ENCODE results near the gene CD80. TPM values are rescaled to one million over a fixed set of nuclear protein-coding genes. Genes with fewer than 3 reads are reported as not detected.

CD80 gene
- total and polyA plus RNA-seq, 10 of the 15 experiments (the other 5 are each of a cell fraction or from before 2014, with no cell fraction given), result 41.4 to 137 (median 58.1) TPM

DNA sequence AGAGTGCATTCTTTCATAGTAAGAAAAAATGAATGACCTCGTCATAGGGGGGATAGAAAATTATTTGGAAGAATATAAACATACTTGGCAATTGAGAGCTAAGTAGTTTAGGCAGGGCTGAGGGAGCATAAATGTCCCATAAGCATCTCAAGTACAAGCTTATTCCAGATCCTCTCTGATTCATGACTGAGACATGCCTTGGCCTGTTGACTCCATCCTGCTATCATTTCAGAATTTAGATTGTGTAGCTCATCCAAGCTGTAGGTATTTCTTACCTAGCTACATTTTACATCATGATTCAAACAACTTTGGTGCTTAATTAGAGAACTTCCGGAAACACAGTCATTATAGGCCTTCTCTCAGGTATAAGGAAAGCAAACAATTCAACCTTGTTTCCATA lies 78.3 kb downstream of the CD80 start:
- intact Hi-C loops (cut with micrococcal nuclease; ENCODE audit: unreplicated experiment), result no loop called here
- Histone ChIP-seq H2AFZ (ENCODE audit: control insufficient read depth, low read depth, low read length) (no peak overlapping the region), H3K27ac (ENCODE audit: control insufficient read depth, insufficient read depth) (no peak overlapping the region), H3K4me3 (no peak overlapping the region), H3K9ac (ENCODE audit: control insufficient read depth, insufficient read depth, low read length) (no peak overlapping the region), H3K79me2 (ENCODE audit: control insufficient read depth, insufficient read depth, low read length) (no peaks in the 10 kb centered on the region), H3K4me2 (ENCODE audit: control insufficient read depth, insufficient read depth) (no peak overlapping the region), H3K27me3 (replicated peaks in 1 of 2; ENCODE audit: control insufficient read depth in 2 of 2, insufficient read depth in 2 of 2, low read length in 1 of 2) (no peaks in the 10 kb centered on the region), H3K9me3 (replicated peaks; ENCODE audit: control insufficient read depth, insufficient read depth, low read length) (no peaks in the 10 kb centered on the region), H4K20me1 (ENCODE audit: control insufficient read depth, insufficient read depth) (no peaks in the 10 kb centered on the region), H3K4me1 (ENCODE audit: control insufficient read depth, insufficient read depth, low read length) (no peaks in the 10 kb centered on the region; the same call in 1 of the 2 replicates), H3K36me3 (ENCODE audit: control insufficient read depth in 2 of 2, insufficient read depth in 2 of 2, low read length in 1 of 2) (peaks cover 0 to 29% of the 10 kb centered on the region in 2 experiments)
- TF ChIP-seq HDAC6 (IDR thresholded peaks at IDR 0.05; ENCODE audit: unreplicated experiment) (no peak), EP300 (IDR thresholded peaks at IDR 0.05; ENCODE audit: borderline replicate concordance in 1 of 2, control insufficient read depth in 1 of 2, low read depth in 2 of 2, low read length in 2 of 2) (no peak)
- TF ChIP-seq, protein P1, sequence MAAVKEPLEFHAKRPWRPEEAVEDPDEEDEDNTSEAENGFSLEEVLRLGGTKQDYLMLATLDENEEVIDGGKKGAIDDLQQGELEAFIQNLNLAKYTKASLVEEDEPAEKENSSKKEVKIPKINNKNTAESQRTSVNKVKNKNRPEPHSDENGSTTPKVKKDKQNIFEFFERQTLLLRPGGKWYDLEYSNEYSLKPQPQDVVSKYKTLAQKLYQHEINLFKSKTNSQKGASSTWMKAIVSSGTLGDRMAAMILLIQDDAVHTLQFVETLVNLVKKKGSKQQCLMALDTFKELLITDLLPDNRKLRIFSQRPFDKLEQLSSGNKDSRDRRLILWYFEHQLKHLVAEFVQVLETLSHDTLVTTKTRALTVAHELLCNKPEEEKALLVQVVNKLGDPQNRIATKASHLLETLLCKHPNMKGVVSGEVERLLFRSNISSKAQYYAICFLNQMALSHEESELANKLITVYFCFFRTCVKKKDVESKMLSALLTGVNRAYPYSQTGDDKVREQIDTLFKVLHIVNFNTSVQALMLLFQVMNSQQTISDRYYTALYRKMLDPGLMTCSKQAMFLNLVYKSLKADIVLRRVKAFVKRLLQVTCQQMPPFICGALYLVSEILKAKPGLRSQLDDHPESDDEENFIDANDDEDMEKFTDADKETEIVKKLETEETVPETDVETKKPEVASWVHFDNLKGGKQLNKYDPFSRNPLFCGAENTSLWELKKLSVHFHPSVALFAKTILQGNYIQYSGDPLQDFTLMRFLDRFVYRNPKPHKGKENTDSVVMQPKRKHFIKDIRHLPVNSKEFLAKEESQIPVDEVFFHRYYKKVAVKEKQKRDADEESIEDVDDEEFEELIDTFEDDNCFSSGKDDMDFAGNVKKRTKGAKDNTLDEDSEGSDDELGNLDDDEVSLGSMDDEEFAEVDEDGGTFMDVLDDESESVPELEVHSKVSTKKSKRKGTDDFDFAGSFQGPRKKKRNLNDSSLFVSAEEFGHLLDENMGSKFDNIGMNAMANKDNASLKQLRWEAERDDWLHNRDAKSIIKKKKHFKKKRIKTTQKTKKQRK (IDR thresholded peaks at IDR 0.05; ENCODE audit: low read depth, low read length), result no peak
- ChIA-PET CTCF (interaction anchor here (0.7 kb wide), 1 partner anchor 16 kb away, joined by 3 read pairs; no protein-coding TSS in a partner anchor), RAD21 (ENCODE audit: unreplicated experiment) (no interaction called here), POLR2A (no interaction called here), SMC1A (ENCODE audit: uncharacterized antibody, unreplicated experiment) (interaction anchor here (0.9 kb wide), 1 partner anchor 19 kb away, joined by 3 read pairs; no protein-coding TSS in a partner anchor)
- in situ Hi-C loops (cut with MboI), result no loop called here
- FAIRE-seq (no peak), ATAC-seq (no peak), DNase-seq (ENCODE audit: low read depth, low spot score) (no peak)
- 100% methylated on average over 2 of the region's 2 CpGs for WGBS (ENCODE audit: insufficient coverage, insufficient replicate concordance, low lambda C conversion rate, missing lambda C conversion rate)
- BruUV-seq (replicated peaks), result no TSS peak

Other genes starting within 250 kb of the CD80 start
Only the 7 nearest of the 9 such genes appear.
- gene TMEM39A, start 96.0 kb downstream of the CD80 start, total RNA-seq (2014; rRNA removed), result 32.2 and 38.5 TPM in 2 replicates
- gene TMEM39A, start 96.0 kb downstream of the CD80 start, total RNA-seq (2014; rRNA removed; fragmentation: Illumina TruSeq; extraction: Trizol), result 20.7 and 23.3 TPM in 2 replicates
- 35.8 and 39.0 TPM in 2 replicates for gene TMEM39A, start 96.0 kb downstream of the CD80 start, total RNA-seq (2021)
- gene TMEM39A, start 96.0 kb downstream of the CD80 start, polyA plus RNA-seq (2011; rRNA removed), result 43.2 and 44.7 TPM in 2 replicates
- 19.8 and 21.7 TPM in 2 replicates for gene TMEM39A, start 96.0 kb downstream of the CD80 start, polyA plus RNA-seq (2014; fragmentation: Illumina TruSeq; extraction: Trizol)
- gene TMEM39A, start 96.0 kb downstream of the CD80 start, polyA plus RNA-seq (2014; fragmentation: Nextera tagmentation; extraction: Ambion mirVana), result 10 to 100 TPM; 10.8 to 21.2 TPM
- gene TMEM39A, start 96.0 kb downstream of the CD80 start, polyA plus RNA-seq (2014; rRNA removed), result 27.0 and 28.0 TPM in 2 replicates
- 10 to 100 TPM; 40.4 to 41.6 TPM for gene TMEM39A, start 96.0 kb downstream of the CD80 start, polyA plus RNA-seq (2016; fragmentation: Nextera tagmentation; extraction: Ambion mirVana)
- gene POGLUT1, start 90.7 kb downstream of the CD80 start, total RNA-seq (2014; rRNA removed), result 19.1 and 22.7 TPM in 2 replicates
- 18.5 and 19.0 TPM in 2 replicates for gene POGLUT1, start 90.7 kb downstream of the CD80 start, total RNA-seq (2014; rRNA removed; fragmentation: Illumina TruSeq; extraction: Trizol)
- 20.3 and 27.1 TPM in 2 replicates for gene POGLUT1, start 90.7 kb downstream of the CD80 start, total RNA-seq (2021)
- 38.3 and 53.7 TPM in 2 replicates for gene POGLUT1, start 90.7 kb downstream of the CD80 start, polyA plus RNA-seq (2011; rRNA removed)
- gene POGLUT1, start 90.7 kb downstream of the CD80 start, polyA plus RNA-seq (2014; fragmentation: Illumina TruSeq; extraction: Trizol), result 19.8 and 22.5 TPM in 2 replicates
- gene POGLUT1, start 90.7 kb downstream of the CD80 start, polyA plus RNA-seq (2014; fragmentation: Nextera tagmentation; extraction: Ambion mirVana), result 10 to 100 TPM; 18.3 to 37.9 TPM
- gene POGLUT1, start 90.7 kb downstream of the CD80 start, polyA plus RNA-seq (2014; rRNA removed), result 13.3 and 16.4 TPM in 2 replicates
- 10 to 100 TPM; 25.7 to 29.3 TPM for gene POGLUT1, start 90.7 kb downstream of the CD80 start, polyA plus RNA-seq (2016; fragmentation: Nextera tagmentation; extraction: Ambion mirVana)
- gene TIMMDC1, start 61.1 kb downstream of the CD80 start, total RNA-seq (2014; rRNA removed), result 55.5 and 59.3 TPM in 2 replicates
- 52.3 and 55.9 TPM in 2 replicates for gene TIMMDC1, start 61.1 kb downstream of the CD80 start, total RNA-seq (2014; rRNA removed; fragmentation: Illumina TruSeq; extraction: Trizol)
- 76.3 and 79.7 TPM in 2 replicates for gene TIMMDC1, start 61.1 kb downstream of the CD80 start, total RNA-seq (2021)
- 67.9 and 98.2 TPM in 2 replicates for gene TIMMDC1, start 61.1 kb downstream of the CD80 start, polyA plus RNA-seq (2011; rRNA removed)
- 56.7 and 64.3 TPM in 2 replicates for gene TIMMDC1, start 61.1 kb downstream of the CD80 start, polyA plus RNA-seq (2014; fragmentation: Illumina TruSeq; extraction: Trizol)
- gene TIMMDC1, start 61.1 kb downstream of the CD80 start, polyA plus RNA-seq (2014; fragmentation: Nextera tagmentation; extraction: Ambion mirVana), result 100 to 1,000 TPM; 136 to 146 TPM
- gene TIMMDC1, start 61.1 kb downstream of the CD80 start, polyA plus RNA-seq (2014; rRNA removed), result 62.5 and 70.8 TPM in 2 replicates
- gene TIMMDC1, start 61.1 kb downstream of the CD80 start, polyA plus RNA-seq (2016; fragmentation: Nextera tagmentation; extraction: Ambion mirVana), result 100 to 1,000 TPM; 138 to 142 TPM
- 15.4 and 17.2 TPM in 2 replicates for gene ADPRH, start 19.9 kb upstream of the CD80 start, total RNA-seq (2014; rRNA removed)
- gene ADPRH, start 19.9 kb upstream of the CD80 start, total RNA-seq (2014; rRNA removed; fragmentation: Illumina TruSeq; extraction: Trizol), result 12.2 and 13.2 TPM in 2 replicates
- 24.9 and 26.0 TPM in 2 replicates for gene ADPRH, start 19.9 kb upstream of the CD80 start, total RNA-seq (2021)
- gene ADPRH, start 19.9 kb upstream of the CD80 start, polyA plus RNA-seq (2011; rRNA removed), result 32.6 and 33.1 TPM in 2 replicates
- 24.5 and 25.8 TPM in 2 replicates for gene ADPRH, start 19.9 kb upstream of the CD80 start, polyA plus RNA-seq (2014; fragmentation: Illumina TruSeq; extraction: Trizol)
- 1 to 10 TPM; 2.3 to 3.7 TPM for gene ADPRH, start 19.9 kb upstream of the CD80 start, polyA plus RNA-seq (2014; fragmentation: Nextera tagmentation; extraction: Ambion mirVana)
- 16.5 and 19.1 TPM in 2 replicates for gene ADPRH, start 19.9 kb upstream of the CD80 start, polyA plus RNA-seq (2014; rRNA removed)
- 10 to 100 TPM; 19.0 to 22.0 TPM for gene ADPRH, start 19.9 kb upstream of the CD80 start, polyA plus RNA-seq (2016; fragmentation: Nextera tagmentation; extraction: Ambion mirVana)
- gene PLA1A, start 38.3 kb upstream of the CD80 start, total RNA-seq (2014; rRNA removed), result 5.9 and 6.5 TPM in 2 replicates
- gene PLA1A, start 38.3 kb upstream of the CD80 start, total RNA-seq (2014; rRNA removed; fragmentation: Illumina TruSeq; extraction: Trizol), result 4.7 TPM in 2 replicates
- gene PLA1A, start 38.3 kb upstream of the CD80 start, total RNA-seq (2021), result 3.8 and 4.4 TPM in 2 replicates
- gene PLA1A, start 38.3 kb upstream of the CD80 start, polyA plus RNA-seq (2011; rRNA removed), result 106 TPM in 2 replicates
- gene PLA1A, start 38.3 kb upstream of the CD80 start, polyA plus RNA-seq (2014; fragmentation: Illumina TruSeq; extraction: Trizol), result 4.9 and 6.7 TPM in 2 replicates
- 1 to 10 TPM; 2.9 to 3.5 TPM for gene PLA1A, start 38.3 kb upstream of the CD80 start, polyA plus RNA-seq (2014; fragmentation: Nextera tagmentation; extraction: Ambion mirVana)
- 3.1 and 3.9 TPM in 2 replicates for gene PLA1A, start 38.3 kb upstream of the CD80 start, polyA plus RNA-seq (2014; rRNA removed)
- gene PLA1A, start 38.3 kb upstream of the CD80 start, polyA plus RNA-seq (2016; fragmentation: Nextera tagmentation; extraction: Ambion mirVana), result 1 to 10 TPM; 5.3 to 7.2 TPM
- gene POPDC2, start 101.0 kb upstream of the CD80 start, total RNA-seq (2014; rRNA removed), result 3.4 and 3.9 TPM in 2 replicates
- gene POPDC2, start 101.0 kb upstream of the CD80 start, total RNA-seq (2014; rRNA removed; fragmentation: Illumina TruSeq; extraction: Trizol), result 2.7 and 7.5 TPM in 2 replicates
- gene POPDC2, start 101.0 kb upstream of the CD80 start, total RNA-seq (2021), result 3.5 and 3.9 TPM in 2 replicates
- 8.6 and 12.7 TPM in 2 replicates for gene POPDC2, start 101.0 kb upstream of the CD80 start, polyA plus RNA-seq (2011; rRNA removed)
- gene POPDC2, start 101.0 kb upstream of the CD80 start, polyA plus RNA-seq (2014; fragmentation: Illumina TruSeq; extraction: Trizol), result 2.6 and 3.6 TPM in 2 replicates
- 1 to 10 TPM; 3.5 to 5.3 TPM for gene POPDC2, start 101.0 kb upstream of the CD80 start, polyA plus RNA-seq (2014; fragmentation: Nextera tagmentation; extraction: Ambion mirVana)
- gene POPDC2, start 101.0 kb upstream of the CD80 start, polyA plus RNA-seq (2014; rRNA removed), result 3.8 and 6.1 TPM in 2 replicates
- 1 to 10 TPM; 1.8 to 4.0 TPM for gene POPDC2, start 101.0 kb upstream of the CD80 start, polyA plus RNA-seq (2016; fragmentation: Nextera tagmentation; extraction: Ambion mirVana)
- 150 and 153 TPM in 2 replicates for gene COX17, start 117.8 kb upstream of the CD80 start, total RNA-seq (2014; rRNA removed)
- 191 and 199 TPM in 2 replicates for gene COX17, start 117.8 kb upstream of the CD80 start, total RNA-seq (2014; rRNA removed; fragmentation: Illumina TruSeq; extraction: Trizol)
- 111 and 113 TPM in 2 replicates for gene COX17, start 117.8 kb upstream of the CD80 start, total RNA-seq (2021)
- gene COX17, start 117.8 kb upstream of the CD80 start, polyA plus RNA-seq (2011; rRNA removed), result 112 and 123 TPM in 2 replicates
- 53.8 and 115 TPM in 2 replicates for gene COX17, start 117.8 kb upstream of the CD80 start, polyA plus RNA-seq (2014; fragmentation: Illumina TruSeq; extraction: Trizol)
- gene COX17, start 117.8 kb upstream of the CD80 start, polyA plus RNA-seq (2014; fragmentation: Nextera tagmentation; extraction: Ambion mirVana), result 100 to 1,000 TPM; 615 to 717 TPM
- gene COX17, start 117.8 kb upstream of the CD80 start, polyA plus RNA-seq (2014; rRNA removed), result 288 and 295 TPM in 2 replicates
- 100 to 1,000 TPM; 370 to 376 TPM for gene COX17, start 117.8 kb upstream of the CD80 start, polyA plus RNA-seq (2016; fragmentation: Nextera tagmentation; extraction: Ambion mirVana)